Glutamatergic neuron (in vitro differentiated cells): ENCODE measurements around the gene LRP1-AS. TPM values are rescaled to one million over a fixed set of nuclear protein-coding genes. Genes with fewer than 3 reads are reported as not detected.

Source experiments
- DNase-seq: peaks from one replicate; pipeline ENCODE4 v3.0.0; 2022
- H3K27ac Mint-ChIP-seq: one replicate; pipeline ENCODE4 v1.8.0; 2020; ENCODE audit warnings: mild to moderate bottlenecking, mixed read lengths, inconsistent platforms; ENCODE audit not compliant: unreplicated experiment
- H3K27me3 Mint-ChIP-seq: one replicate; pipeline ENCODE4 v1.8.0; 2020; ENCODE audit warnings: mild to moderate bottlenecking, moderate library complexity, mixed read lengths, inconsistent platforms; ENCODE audit not compliant: unreplicated experiment
- H3K36me3 Mint-ChIP-seq: one replicate; pipeline ENCODE4 v1.8.0; 2020; ENCODE audit warnings: mild to moderate bottlenecking, mixed read lengths, inconsistent platforms; ENCODE audit not compliant: unreplicated experiment
- H3K4me1 Mint-ChIP-seq: one replicate; pipeline ENCODE4 v1.8.0; 2020; ENCODE audit warnings: mild to moderate bottlenecking, low read depth, mixed read lengths, inconsistent platforms; ENCODE audit not compliant: unreplicated experiment
- H3K4me3 Mint-ChIP-seq: one replicate; pipeline ENCODE4 v1.8.0; 2020; ENCODE audit warnings: mild to moderate bottlenecking, mixed read lengths, inconsistent platforms; ENCODE audit not compliant: unreplicated experiment
- H3K9me3 Mint-ChIP-seq: one replicate; pipeline ENCODE4 v1.8.0; 2020; ENCODE audit warnings: mild to moderate bottlenecking, moderate library complexity, mixed read lengths, inconsistent platforms; ENCODE audit not compliant: unreplicated experiment
- total RNA-seq: library from RNA; stranded (reverse); fragmentation: NEBNext Ultra II Directional; extraction: Animal tissue kit (Norgen Biotek cat#: 25700); gene quantifications from one replicate; pipeline ENCODE4 v1.2.1, GENCODE V29; 2021; ENCODE audit not compliant: unreplicated experiment
- TF ChIP-seq, protein P1 (sequence below): fragments of 200-600 bp; sonication (generic); IDR thresholded peaks from one replicate; pipeline ENCODE4 v1.5.0; 2021; ENCODE audit not compliant: partially characterized antibody, unreplicated experiment

The LRP1-AS gene
- total RNA-seq, 1 donor from 2014 or later = not detected

DNA sequence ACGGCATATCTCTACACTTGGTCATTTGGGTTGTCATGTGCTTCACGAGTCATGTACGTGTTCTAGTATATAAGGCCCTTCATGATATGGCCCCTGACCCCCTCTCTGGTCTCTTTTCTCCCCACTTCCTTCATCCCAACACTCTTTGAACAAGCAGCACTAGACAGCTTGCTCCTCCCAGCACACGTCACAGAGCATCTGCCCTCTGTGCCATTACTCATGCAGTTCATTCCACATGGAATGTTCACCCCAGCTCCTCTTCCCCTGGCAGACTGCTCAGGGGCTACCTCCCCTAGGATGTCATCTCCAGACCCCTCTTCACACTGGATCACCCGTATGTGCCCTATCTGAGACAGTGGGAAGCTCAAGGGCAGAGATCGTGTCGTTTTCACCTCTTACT lies 14.1 kb upstream of the LRP1-AS start:
- TF ChIP-seq, protein P1, sequence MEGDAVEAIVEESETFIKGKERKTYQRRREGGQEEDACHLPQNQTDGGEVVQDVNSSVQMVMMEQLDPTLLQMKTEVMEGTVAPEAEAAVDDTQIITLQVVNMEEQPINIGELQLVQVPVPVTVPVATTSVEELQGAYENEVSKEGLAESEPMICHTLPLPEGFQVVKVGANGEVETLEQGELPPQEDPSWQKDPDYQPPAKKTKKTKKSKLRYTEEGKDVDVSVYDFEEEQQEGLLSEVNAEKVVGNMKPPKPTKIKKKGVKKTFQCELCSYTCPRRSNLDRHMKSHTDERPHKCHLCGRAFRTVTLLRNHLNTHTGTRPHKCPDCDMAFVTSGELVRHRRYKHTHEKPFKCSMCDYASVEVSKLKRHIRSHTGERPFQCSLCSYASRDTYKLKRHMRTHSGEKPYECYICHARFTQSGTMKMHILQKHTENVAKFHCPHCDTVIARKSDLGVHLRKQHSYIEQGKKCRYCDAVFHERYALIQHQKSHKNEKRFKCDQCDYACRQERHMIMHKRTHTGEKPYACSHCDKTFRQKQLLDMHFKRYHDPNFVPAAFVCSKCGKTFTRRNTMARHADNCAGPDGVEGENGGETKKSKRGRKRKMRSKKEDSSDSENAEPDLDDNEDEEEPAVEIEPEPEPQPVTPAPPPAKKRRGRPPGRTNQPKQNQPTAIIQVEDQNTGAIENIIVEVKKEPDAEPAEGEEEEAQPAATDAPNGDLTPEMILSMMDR = no peak
- peaks cover 7% of the 10 kb centered on the region for H3K27me3 Mint-ChIP-seq
- peaks cover 35% of the 10 kb centered on the region for H3K36me3 Mint-ChIP-seq
- no peak overlapping the region for H3K27ac Mint-ChIP-seq
- no peak for DNase-seq
- peaks cover 10% of the 10 kb centered on the region for H3K9me3 Mint-ChIP-seq
- no peaks in the 10 kb centered on the region for H3K4me1 Mint-ChIP-seq
- H3K4me3 Mint-ChIP-seq = no peak overlapping the region

DNA sequence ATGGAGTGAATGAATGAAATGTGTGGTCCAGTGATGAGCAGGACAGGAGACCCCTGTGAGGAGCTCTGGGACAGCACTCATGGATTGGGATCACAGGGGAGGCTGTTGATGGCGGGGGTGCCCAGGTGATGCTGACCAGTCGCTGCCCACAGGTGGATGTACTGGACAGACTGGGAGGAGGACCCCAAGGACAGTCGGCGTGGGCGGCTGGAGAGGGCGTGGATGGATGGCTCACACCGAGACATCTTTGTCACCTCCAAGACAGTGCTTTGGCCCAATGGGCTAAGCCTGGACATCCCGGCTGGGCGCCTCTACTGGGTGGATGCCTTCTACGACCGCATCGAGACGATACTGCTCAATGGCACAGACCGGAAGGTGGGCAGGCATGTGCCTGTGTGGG lies 13.3 kb upstream of the LRP1-AS start:
- H3K4me1 Mint-ChIP-seq = no peaks in the 10 kb centered on the region
- peaks cover 7% of the 10 kb centered on the region for H3K27me3 Mint-ChIP-seq
- H3K36me3 Mint-ChIP-seq = peaks cover 35% of the 10 kb centered on the region
- no peak overlapping the region for H3K27ac Mint-ChIP-seq
- H3K4me3 Mint-ChIP-seq = no peak overlapping the region
- no peak for DNase-seq
- TF ChIP-seq, protein P1 = no peak
- peaks cover 9% of the 10 kb centered on the region for H3K9me3 Mint-ChIP-seq

DNA sequence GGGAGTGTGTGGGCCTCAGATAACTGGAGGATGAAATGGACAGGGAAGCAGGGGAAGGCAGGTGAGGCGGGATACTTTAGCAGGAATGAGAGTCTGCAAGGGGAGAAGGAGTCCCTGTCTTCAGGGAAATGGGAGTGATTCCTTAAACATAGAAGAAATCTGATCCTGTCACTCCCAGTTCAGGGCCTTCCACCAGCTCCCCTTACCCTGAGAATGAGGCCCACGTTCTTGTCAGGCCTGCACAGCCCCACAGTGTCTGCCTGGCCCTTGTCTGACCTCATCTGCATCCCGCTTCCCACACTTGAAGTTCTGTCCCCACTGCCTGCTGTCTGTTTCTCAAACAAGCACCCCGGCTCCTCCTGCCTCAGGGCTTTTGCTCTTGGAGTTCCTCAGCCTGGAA lies 12.6 kb upstream of the LRP1-AS start:
- Mint-ChIP-seq H3K27ac (no peak overlapping the region), H3K4me1 (no peaks in the 10 kb centered on the region), H3K27me3 (peaks cover 7% of the 10 kb centered on the region), H3K9me3 (peaks cover 9% of the 10 kb centered on the region), H3K4me3 (no peak overlapping the region), H3K36me3 (peaks cover 35% of the 10 kb centered on the region)
- TF ChIP-seq, protein P1 = no peak
- DNase-seq = no peak

DNA sequence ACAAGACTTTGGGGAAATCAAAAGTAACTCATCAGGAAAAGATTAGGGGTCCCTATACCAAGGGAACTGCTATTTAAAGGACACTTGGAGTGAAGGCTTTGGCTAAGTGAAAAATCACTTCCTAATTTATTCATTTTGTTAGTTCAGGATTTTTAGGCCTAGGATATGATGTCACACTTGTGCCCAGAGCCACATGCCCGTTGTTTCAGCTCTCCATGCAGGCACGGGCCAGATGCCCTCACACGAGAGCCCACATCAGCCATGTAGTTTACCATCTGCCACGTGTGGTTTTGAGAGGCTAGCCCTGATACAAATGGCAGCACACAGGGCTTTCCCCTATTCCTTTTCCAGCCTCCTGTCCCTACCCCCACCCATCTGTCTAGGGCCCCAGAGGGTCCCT lies 11.9 kb upstream of the LRP1-AS start:
- TF ChIP-seq, protein P1 = no peak
- H3K36me3 Mint-ChIP-seq = peaks cover 29% of the 10 kb centered on the region
- no peak overlapping the region for H3K27ac Mint-ChIP-seq
- H3K27me3 Mint-ChIP-seq = peaks cover 7% of the 10 kb centered on the region
- H3K4me3 Mint-ChIP-seq = no peak overlapping the region
- no peaks in the 10 kb centered on the region for H3K4me1 Mint-ChIP-seq
- no peak for DNase-seq
- peaks cover 9% of the 10 kb centered on the region for H3K9me3 Mint-ChIP-seq

DNA sequence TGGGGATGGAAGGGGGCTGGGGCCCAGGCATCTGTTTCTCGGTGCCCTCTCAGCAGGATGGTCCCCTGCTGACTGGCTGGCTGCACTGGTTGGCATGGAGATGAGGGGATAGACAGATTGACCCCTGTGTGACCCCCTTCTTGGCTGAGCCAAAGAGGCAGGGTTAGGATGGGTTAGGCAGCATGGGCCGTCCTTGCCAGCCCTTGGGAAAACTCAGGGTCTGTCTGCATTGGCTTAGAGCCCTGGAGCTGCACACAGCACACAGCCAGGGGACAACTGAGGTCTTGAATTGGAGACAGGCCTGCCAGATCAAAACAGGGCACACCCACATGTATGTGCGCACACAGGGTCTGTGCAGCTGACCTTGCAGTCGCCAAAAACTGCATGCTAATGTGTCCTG lies 11.2 kb upstream of the LRP1-AS start:
- no peak overlapping the region for H3K4me3 Mint-ChIP-seq
- H3K36me3 Mint-ChIP-seq = peaks cover 28% of the 10 kb centered on the region
- peaks cover 9% of the 10 kb centered on the region for H3K9me3 Mint-ChIP-seq
- no peak overlapping the region for H3K27ac Mint-ChIP-seq
- peaks cover 7% of the 10 kb centered on the region for H3K27me3 Mint-ChIP-seq
- TF ChIP-seq, protein P1 = no peak
- DNase-seq = no peak
- no peaks in the 10 kb centered on the region for H3K4me1 Mint-ChIP-seq
